Adipocyte (in vitro differentiated cells): ENCODE data around the gene SCPEP1.

Source experiments
- DNase-seq: peaks from one replicate; pipeline ENCODE4 v3.0.0-alpha.2; 2015; ENCODE audit warnings: low read depth
- H3K27me3 ChIP-seq: replicated peaks from 2 replicates; pipeline ENCODE4 v1.7.0; 2013; ENCODE audit warnings: mild to moderate bottlenecking, low read length, moderate library complexity; ENCODE audit not compliant: control insufficient read depth, insufficient read depth
- H3K36me3 ChIP-seq: 2 replicates; pipeline ENCODE4 v1.7.0; 2013; ENCODE audit warnings: low read length, mild to moderate bottlenecking, moderate library complexity; ENCODE audit not compliant: control insufficient read depth, insufficient read depth, severe bottlenecking
- H3K4me1 ChIP-seq: 2 replicates; pipeline ENCODE4 v1.7.0; 2013; ENCODE audit warnings: mild to moderate bottlenecking, low read length, moderate library complexity; ENCODE audit not compliant: control insufficient read depth, insufficient read depth
- H3K4me3 ChIP-seq: 2 replicates; pipeline ENCODE4 v1.7.0; 2013; ENCODE audit warnings: mild to moderate bottlenecking, low read length, moderate library complexity
- H3K9ac ChIP-seq: 2 replicates; pipeline ENCODE4 v1.7.0; 2013; ENCODE audit warnings: mild to moderate bottlenecking, low read length, moderate library complexity
- H3K9me3 ChIP-seq: 2 replicates; pipeline ENCODE4 v1.7.0; 2013; ENCODE audit warnings: mild to moderate bottlenecking, low read length, moderate library complexity; ENCODE audit not compliant: control insufficient read depth

SCPEP1 gene

GRCh38 chr17:56985371-56986162 is 7.6 kb downstream of the SCPEP1 start:
- Histone ChIP-seq H3K4me1 (no peaks in the 10 kb centered on the region), H3K27me3 (no peaks in the 10 kb centered on the region), H3K9me3 (no peaks in the 10 kb centered on the region), H3K9ac (no peak overlapping the region), H3K36me3 (peaks cover 61% of the 10 kb centered on the region), H3K4me3 (no peak overlapping the region)
- DNase-seq = no peak

- H3K4me3 ChIP-seq = no peak overlapping the region
- no peaks in the 10 kb centered on the region for H3K27me3 ChIP-seq
- H3K4me1 ChIP-seq = no peaks in the 10 kb centered on the region
- H3K9me3 ChIP-seq = no peaks in the 10 kb centered on the region
- DNase-seq = no peak
- H3K9ac ChIP-seq = no peak overlapping the region
- peaks cover 69% of the 10 kb centered on the region for H3K36me3 ChIP-seq
Measured at GRCh38 chr17:56987283-56987834, 9.4 kb downstream of the SCPEP1 start.

GRCh38 chr17:56988901-56989572 is 11.1 kb downstream of the SCPEP1 start:
- Histone ChIP-seq H3K9ac (no peak overlapping the region), H3K27me3 (no peaks in the 10 kb centered on the region), H3K4me1 (peaks cover 1% of the 10 kb centered on the region), H3K4me3 (no peak overlapping the region), H3K36me3 (peaks cover 64% of the 10 kb centered on the region), H3K9me3 (no peaks in the 10 kb centered on the region)
- DNase-seq = no peak

- H3K36me3 ChIP-seq = peaks cover 58% of the 10 kb centered on the region
- DNase-seq = no peak
Measured at GRCh38 chr17:56992364-56992763, 14.4 kb downstream of the SCPEP1 start.

DNA sequence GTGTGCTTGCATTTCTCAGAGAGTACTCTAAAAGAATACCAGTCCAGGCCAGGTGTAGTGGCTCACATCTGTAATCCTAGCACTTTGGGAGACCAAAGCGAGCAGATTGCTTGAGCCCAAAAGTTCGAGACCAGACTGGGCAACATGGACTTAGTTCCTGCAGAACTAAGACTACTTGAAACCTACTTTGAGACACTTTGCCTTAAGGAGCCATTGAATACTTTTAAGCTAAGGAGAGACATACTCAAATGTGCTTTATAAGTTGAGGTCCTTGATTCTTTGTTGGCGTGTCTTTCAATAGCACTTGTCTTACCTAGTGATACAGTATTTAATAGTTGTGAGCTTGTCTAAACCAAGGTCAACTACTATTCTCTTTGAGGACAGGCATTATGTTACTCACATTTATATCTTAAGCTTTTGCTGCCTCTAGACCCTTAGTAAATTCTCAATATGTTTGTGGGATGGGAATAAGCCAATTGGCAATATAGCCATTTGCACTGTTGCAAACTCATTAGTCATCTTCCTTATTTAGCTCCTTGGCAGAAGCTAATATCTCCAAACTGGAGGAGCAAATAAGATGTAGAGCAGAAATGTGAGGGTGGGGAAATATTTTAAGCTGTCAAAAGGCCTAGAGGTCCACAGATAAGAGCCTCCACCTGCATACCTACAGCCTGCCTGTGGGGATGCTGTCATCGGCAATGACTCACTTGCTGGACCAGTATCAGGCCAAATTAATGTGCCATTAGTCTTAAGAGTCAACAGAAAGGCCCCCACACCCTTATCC is 16.3 kb downstream of the SCPEP1 start:
- Histone ChIP-seq H3K9ac (no peak overlapping the region), H3K9me3 (no peaks in the 10 kb centered on the region), H3K36me3 (peaks cover 55% of the 10 kb centered on the region), H3K4me3 (no peak overlapping the region), H3K4me1 (peaks cover 8% of the 10 kb centered on the region), H3K27me3 (no peaks in the 10 kb centered on the region)
- DNase-seq = no peak

More at GRCh38 chr17:56992364-56992763, 14.4 kb downstream of the SCPEP1 start:
- Histone ChIP-seq H3K27me3 (no peaks in the 10 kb centered on the region), H3K4me3 (no peak overlapping the region), H3K9ac (no peak overlapping the region), H3K4me1 (peaks cover 8% of the 10 kb centered on the region), H3K9me3 (no peaks in the 10 kb centered on the region)

DNA sequence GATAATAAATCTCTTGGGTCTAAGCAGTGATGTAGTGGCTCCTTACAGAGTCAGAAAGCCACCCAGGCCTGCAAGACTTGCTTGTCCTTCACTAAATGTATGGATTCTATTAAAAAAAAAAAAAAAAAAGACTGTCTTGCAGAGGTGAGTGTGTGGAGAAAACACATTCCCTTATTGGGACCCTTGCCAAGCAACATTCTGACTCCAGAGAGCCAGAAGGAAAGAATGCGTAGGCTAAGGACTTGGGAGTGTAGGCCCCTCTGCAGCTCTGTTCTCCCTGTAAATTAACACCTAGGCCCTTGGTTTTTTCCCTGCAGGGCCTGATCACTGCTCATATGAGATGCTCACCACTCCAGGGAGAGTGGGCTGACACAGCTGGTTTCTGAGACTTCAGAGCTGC is 17.8 kb downstream of the SCPEP1 start:
- no peaks in the 10 kb centered on the region for H3K27me3 ChIP-seq
- peaks cover 57% of the 10 kb centered on the region for H3K36me3 ChIP-seq
- H3K4me3 ChIP-seq = no peak overlapping the region
- no peak for DNase-seq
- no peaks in the 10 kb centered on the region for H3K9me3 ChIP-seq
- H3K9ac ChIP-seq = no peak overlapping the region
- H3K4me1 ChIP-seq = peaks cover 8% of the 10 kb centered on the region

GRCh38 chr17:56997313-56997712 is 19.4 kb downstream of the SCPEP1 start:
- H3K9ac ChIP-seq = no peak overlapping the region
- peaks cover 8% of the 10 kb centered on the region for H3K4me1 ChIP-seq
- H3K36me3 ChIP-seq = peaks cover 58% of the 10 kb centered on the region
- no peak for DNase-seq
- no peaks in the 10 kb centered on the region for H3K27me3 ChIP-seq
- no peaks in the 10 kb centered on the region for H3K9me3 ChIP-seq
- no peak overlapping the region for H3K4me3 ChIP-seq

DNA sequence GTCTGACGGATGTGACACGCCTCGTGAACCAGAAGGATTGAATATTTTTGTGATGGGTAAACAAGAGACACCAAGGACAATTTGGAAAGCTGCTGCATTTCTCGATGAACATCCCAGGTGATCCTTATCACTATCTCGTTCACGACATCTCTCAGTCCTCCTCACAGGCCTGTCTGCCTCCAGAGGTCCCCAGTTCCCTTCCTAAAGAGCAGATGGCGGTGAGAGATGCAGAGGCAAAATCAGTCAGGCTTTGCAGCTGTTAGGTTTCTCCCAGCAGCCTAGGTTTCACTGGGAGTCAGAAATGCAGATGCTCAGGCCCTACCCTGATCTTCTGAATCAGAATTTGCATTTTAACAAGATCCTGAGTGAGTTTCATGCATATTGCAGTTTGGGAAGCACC is 23.6 kb downstream of the SCPEP1 start:
- no peak overlapping the region for H3K9ac ChIP-seq
- H3K4me1 ChIP-seq = no peaks in the 10 kb centered on the region
- peaks cover 75% of the 10 kb centered on the region for H3K36me3 ChIP-seq
- no peak overlapping the region for H3K4me3 ChIP-seq
- DNase-seq = no peak
- H3K9me3 ChIP-seq = no peaks in the 10 kb centered on the region
- H3K27me3 ChIP-seq = no peaks in the 10 kb centered on the region

GRCh38 chr17:57002904-57003303 is 25.0 kb downstream of the SCPEP1 start:
- H3K9ac ChIP-seq = no peak overlapping the region
- no peaks in the 10 kb centered on the region for H3K27me3 ChIP-seq
- no peaks in the 10 kb centered on the region for H3K9me3 ChIP-seq
- peaks cover 68% of the 10 kb centered on the region for H3K36me3 ChIP-seq
- H3K4me1 ChIP-seq = no peaks in the 10 kb centered on the region
- DNase-seq = no peak
- H3K4me3 ChIP-seq = no peak overlapping the region

DNA sequence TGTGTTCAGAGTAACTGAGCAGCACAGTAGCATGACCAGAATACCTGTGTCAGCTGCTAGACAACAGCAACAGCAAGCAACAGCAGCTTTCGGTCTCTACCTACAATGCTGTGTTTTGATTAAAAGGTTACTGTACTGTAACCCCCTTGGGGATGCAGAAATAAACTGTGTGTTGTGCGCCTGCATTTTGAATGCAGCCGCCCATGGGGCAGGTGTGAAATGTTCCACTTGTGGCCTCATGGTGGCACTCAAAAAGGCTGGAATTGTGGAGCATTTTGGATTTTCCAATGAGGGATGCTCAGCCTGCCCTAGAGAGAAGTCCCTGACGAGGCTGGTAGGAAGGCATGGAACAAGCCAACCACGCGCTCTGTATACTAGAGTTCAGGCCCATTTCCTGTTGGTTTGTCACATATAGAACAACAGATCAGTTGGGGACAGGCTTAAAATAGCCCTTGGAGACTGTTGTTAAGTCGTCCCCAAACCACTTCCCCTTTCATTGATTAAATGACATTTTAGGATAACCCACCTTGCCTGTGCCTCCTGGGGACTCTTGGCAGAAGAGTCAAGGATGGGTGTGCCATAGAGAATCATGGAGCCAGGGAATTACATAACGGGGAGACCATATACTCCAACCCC is 27.1 kb downstream of the SCPEP1 start:
- H3K9me3 ChIP-seq = no peaks in the 10 kb centered on the region
- no peak overlapping the region for H3K9ac ChIP-seq
- DNase-seq = no peak
- H3K27me3 ChIP-seq = peaks cover 4% of the 10 kb centered on the region
- no peak overlapping the region for H3K4me3 ChIP-seq
- H3K4me1 ChIP-seq = no peaks in the 10 kb centered on the region
- peaks cover 56% of the 10 kb centered on the region for H3K36me3 ChIP-seq
